Measurements from ENCODE around the gene NARF. TPM values are rescaled to one million over a fixed set of nuclear protein-coding genes. Genes with fewer than 3 reads are reported as not detected.
A peak's percentile ranks its signal among the peaks of the same experiment; 100 is the strongest.

The NARF gene
- total and polyA plus RNA-seq, 2 of the 8 experiments (the other 6 are each of a cell fraction or from before 2014, with no cell fraction given) = 97.4 to 131 TPM

DNA sequence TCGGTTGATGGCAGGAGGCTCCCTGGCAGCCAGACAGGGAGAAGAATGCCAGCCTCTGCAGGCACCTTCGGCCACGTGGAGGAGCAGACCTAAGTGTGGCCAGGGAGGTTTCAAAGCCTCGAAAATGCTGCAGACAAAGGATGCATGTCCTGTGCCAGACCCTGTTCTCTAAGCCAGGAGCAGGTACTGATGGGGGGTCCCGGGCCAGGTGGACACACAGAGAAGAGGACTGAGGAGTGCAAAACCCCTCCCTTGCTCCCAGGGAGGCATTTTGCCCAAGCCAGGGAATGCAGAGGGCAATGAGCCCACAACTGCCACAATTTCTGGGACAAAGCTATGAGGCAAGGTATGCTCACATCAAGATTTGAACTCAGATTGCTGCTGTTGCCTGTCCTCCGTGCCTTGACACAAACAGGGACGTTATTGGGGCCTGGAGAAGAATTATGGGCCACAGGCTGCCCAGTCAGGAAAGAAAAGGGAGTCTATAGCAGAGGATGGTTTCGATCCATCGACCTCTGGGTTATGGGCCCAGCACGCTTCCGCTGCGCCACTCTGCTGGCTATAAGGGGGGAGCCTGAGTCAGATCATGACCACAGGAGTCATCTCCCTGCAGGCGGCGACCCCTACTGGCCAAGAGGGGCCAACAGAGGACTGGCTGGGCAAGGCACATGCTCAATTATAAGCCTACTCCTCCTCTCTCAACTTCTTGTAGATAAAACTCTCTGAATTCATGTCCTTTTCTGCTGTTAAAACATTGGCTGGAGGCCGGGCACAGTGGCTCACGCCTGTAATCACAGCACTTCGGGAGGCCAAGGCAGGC, 35.9 kb downstream of the NARF start (continued):
- TF ChIP-seq CBX5 (IDR thresholded peaks at IDR 0.05; ENCODE audit: low read depth, low read length) = no peak
- no peak for TF ChIP-seq SRF (IDR thresholded peaks at IDR 0.05; ENCODE audit: low read depth, low read length)
- no peak for TF ChIP-seq HDAC6 (IDR thresholded peaks at IDR 0.05; ENCODE audit: low read depth, low read length)
- TF ChIP-seq, protein P1, sequence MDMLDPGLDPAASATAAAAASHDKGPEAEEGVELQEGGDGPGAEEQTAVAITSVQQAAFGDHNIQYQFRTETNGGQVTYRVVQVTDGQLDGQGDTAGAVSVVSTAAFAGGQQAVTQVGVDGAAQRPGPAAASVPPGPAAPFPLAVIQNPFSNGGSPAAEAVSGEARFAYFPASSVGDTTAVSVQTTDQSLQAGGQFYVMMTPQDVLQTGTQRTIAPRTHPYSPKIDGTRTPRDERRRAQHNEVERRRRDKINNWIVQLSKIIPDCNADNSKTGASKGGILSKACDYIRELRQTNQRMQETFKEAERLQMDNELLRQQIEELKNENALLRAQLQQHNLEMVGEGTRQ (IDR thresholded peaks at IDR 0.05; ENCODE audit: low read length) = no peak; the same call in 1 of the 2 replicates
- TF ChIP-seq POLR2A (IDR thresholded peaks at IDR 0.05; ENCODE audit: control extremely low read depth in 1 of 2, low read depth in 2 of 2, low read length in 2 of 2) = 0 out of 3 replicates have a peak, but pooled peaks of 1 of the 2 experiments have one; percentile 27
- TF ChIP-seq, protein P2, sequence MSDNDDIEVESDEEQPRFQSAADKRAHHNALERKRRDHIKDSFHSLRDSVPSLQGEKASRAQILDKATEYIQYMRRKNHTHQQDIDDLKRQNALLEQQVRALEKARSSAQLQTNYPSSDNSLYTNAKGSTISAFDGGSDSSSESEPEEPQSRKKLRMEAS (IDR thresholded peaks at IDR 0.05) = peak; percentile 92
- TF ChIP-seq, protein P3, sequence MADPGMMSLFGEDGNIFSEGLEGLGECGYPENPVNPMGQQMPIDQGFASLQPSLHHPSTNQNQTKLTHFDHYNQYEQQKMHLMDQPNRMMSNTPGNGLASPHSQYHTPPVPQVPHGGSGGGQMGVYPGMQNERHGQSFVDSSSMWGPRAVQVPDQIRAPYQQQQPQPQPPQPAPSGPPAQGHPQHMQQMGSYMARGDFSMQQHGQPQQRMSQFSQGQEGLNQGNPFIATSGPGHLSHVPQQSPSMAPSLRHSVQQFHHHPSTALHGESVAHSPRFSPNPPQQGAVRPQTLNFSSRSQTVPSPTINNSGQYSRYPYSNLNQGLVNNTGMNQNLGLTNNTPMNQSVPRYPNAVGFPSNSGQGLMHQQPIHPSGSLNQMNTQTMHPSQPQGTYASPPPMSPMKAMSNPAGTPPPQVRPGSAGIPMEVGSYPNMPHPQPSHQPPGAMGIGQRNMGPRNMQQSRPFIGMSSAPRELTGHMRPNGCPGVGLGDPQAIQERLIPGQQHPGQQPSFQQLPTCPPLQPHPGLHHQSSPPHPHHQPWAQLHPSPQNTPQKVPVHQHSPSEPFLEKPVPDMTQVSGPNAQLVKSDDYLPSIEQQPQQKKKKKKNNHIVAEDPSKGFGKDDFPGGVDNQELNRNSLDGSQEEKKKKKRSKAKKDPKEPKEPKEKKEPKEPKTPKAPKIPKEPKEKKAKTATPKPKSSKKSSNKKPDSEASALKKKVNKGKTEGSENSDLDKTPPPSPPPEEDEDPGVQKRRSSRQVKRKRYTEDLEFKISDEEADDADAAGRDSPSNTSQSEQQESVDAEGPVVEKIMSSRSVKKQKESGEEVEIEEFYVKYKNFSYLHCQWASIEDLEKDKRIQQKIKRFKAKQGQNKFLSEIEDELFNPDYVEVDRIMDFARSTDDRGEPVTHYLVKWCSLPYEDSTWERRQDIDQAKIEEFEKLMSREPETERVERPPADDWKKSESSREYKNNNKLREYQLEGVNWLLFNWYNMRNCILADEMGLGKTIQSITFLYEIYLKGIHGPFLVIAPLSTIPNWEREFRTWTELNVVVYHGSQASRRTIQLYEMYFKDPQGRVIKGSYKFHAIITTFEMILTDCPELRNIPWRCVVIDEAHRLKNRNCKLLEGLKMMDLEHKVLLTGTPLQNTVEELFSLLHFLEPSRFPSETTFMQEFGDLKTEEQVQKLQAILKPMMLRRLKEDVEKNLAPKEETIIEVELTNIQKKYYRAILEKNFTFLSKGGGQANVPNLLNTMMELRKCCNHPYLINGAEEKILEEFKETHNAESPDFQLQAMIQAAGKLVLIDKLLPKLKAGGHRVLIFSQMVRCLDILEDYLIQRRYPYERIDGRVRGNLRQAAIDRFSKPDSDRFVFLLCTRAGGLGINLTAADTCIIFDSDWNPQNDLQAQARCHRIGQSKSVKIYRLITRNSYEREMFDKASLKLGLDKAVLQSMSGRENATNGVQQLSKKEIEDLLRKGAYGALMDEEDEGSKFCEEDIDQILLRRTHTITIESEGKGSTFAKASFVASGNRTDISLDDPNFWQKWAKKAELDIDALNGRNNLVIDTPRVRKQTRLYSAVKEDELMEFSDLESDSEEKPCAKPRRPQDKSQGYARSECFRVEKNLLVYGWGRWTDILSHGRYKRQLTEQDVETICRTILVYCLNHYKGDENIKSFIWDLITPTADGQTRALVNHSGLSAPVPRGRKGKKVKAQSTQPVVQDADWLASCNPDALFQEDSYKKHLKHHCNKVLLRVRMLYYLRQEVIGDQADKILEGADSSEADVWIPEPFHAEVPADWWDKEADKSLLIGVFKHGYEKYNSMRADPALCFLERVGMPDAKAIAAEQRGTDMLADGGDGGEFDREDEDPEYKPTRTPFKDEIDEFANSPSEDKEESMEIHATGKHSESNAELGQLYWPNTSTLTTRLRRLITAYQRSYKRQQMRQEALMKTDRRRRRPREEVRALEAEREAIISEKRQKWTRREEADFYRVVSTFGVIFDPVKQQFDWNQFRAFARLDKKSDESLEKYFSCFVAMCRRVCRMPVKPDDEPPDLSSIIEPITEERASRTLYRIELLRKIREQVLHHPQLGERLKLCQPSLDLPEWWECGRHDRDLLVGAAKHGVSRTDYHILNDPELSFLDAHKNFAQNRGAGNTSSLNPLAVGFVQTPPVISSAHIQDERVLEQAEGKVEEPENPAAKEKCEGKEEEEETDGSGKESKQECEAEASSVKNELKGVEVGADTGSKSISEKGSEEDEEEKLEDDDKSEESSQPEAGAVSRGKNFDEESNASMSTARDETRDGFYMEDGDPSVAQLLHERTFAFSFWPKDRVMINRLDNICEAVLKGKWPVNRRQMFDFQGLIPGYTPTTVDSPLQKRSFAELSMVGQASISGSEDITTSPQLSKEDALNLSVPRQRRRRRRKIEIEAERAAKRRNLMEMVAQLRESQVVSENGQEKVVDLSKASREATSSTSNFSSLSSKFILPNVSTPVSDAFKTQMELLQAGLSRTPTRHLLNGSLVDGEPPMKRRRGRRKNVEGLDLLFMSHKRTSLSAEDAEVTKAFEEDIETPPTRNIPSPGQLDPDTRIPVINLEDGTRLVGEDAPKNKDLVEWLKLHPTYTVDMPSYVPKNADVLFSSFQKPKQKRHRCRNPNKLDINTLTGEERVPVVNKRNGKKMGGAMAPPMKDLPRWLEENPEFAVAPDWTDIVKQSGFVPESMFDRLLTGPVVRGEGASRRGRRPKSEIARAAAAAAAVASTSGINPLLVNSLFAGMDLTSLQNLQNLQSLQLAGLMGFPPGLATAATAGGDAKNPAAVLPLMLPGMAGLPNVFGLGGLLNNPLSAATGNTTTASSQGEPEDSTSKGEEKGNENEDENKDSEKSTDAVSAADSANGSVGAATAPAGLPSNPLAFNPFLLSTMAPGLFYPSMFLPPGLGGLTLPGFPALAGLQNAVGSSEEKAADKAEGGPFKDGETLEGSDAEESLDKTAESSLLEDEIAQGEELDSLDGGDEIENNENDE (IDR thresholded peaks at IDR 0.05; ENCODE audit: insufficient replicate concordance, low read length) = no peak
- peak; percentile 6; the same call in 1 of the 2 replicates for TF ChIP-seq KDM1A (IDR thresholded peaks at IDR 0.05; ENCODE audit: borderline replicate concordance, low read length)
